Fibroblast of lung (primary cell): Measurements from ENCODE around the gene ZNF530.

ENCODE experiments used
- CTCF ChIP-seq, 2 donors: IDR thresholded peaks in 1 of 2; conservative IDR thresholded peaks in 1 of 2; 1 replicate in 1 of 2; 2 replicates in 1 of 2; pipeline ENCODE4 v1.5.1; 2011 to 2012; ENCODE audit warnings: low read length in 2 of 2, control low read depth in 1 of 2, inconsistent platforms in 1 of 2, low read depth in 1 of 2, mild to moderate bottlenecking in 1 of 2
- EZH2 ChIP-seq: IDR thresholded peaks from 2 replicates; pipeline ENCODE4 v1.5.1; 2012; ENCODE audit warnings: low read length, control low read depth, mild to moderate bottlenecking; ENCODE audit errors: missing control alignments

DNA sequence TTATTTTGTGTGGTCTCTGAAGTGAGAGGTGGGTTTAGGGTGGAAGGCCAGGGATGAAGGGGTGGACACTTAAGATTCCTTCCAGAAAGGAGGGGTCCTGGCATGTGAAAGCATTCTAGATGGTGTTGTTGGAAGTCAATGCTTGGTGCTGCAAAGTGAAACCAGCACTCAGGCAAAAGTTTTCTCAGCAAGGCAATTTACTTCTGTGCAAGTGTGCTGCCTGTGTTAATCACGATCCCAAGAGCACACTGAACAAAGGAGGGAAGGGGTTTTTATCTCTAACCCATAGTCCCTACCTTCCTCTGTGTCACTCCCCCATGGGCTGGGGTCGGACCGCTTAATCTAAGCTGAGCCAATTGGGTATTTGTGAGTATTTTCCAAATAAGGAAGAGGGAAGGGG lies 15.7 kb downstream of the ZNF530 start:
- TF ChIP-seq CTCF (conservative IDR thresholded peaks at IDR 0.05 in 1 of 2, IDR thresholded peaks at IDR 0.05 in 1 of 2; ENCODE audit: low read depth in 1 of 2, low read length in 2 of 2) (no peak), EZH2 (no peak)
